Right atrium auricular region (tissue), 2 donors: ENCODE data around the gene MED12L. TPM values are rescaled to one million over a fixed set of nuclear protein-coding genes. Genes with fewer than 3 reads are reported as not detected.

Experiments used
- DNase-seq: peaks from one replicate; pipeline ENCODE4 v3.0.0-alpha.2; 2019; ENCODE audit warnings: low spot score
- H3K27ac ChIP-seq, 2 donors: fragments of 200-600 bp; sonication (generic); 1 replicate in 1 of 2; 2 replicates in 1 of 2; pipeline ENCODE4 v1.5.1; 2016 to 2019
- H3K27me3 ChIP-seq, 2 donors: fragments of 200-600 bp; sonication (generic); one replicate each; pipeline versions ENCODE4 v1.5.1 to v1.6.0; 2017 to 2019
- H3K36me3 ChIP-seq: fragments of 200-600 bp; sonication (generic); one replicate; pipeline ENCODE4 v1.5.1; 2016
- H3K4me1 ChIP-seq, 2 donors: fragments of 200-600 bp; sonication (generic); one replicate each; pipeline versions ENCODE4 v1.5.1 to v1.6.0; 2017 to 2019
- H3K4me3 ChIP-seq, 2 donors: fragments of 200-600 bp; sonication (generic); 1 replicate in 1 of 2; 2 replicates in 1 of 2; pipeline ENCODE4 v1.5.1; 2017 to 2019; ENCODE audit warnings: mild to moderate bottlenecking in 1 of 2, moderate library complexity in 1 of 2
- H3K9me3 ChIP-seq, 2 donors: fragments of 200-600 bp; sonication (generic); one replicate each; pipeline ENCODE4 v1.5.1; 2019
- CTCF ChIP-seq, 2 donors: fragments of 200-600 bp; sonication (generic); IDR thresholded peaks; one replicate each; pipeline ENCODE4 v1.5.1; 2019; ENCODE audit warnings: antibody characterized with exemption in 2 of 2
- total RNA-seq, 2 donors: library from RNA; depleted of rRNA; stranded (reverse); fragments of >200 nt; gene quantifications; one replicate each; pipeline ENCODE4 v1.1.0, GENCODE V29; 2016

MED12L gene
- total RNA-seq, 2 donors from 2014 or later, result 0.07 to 0.35 TPM

DNA sequence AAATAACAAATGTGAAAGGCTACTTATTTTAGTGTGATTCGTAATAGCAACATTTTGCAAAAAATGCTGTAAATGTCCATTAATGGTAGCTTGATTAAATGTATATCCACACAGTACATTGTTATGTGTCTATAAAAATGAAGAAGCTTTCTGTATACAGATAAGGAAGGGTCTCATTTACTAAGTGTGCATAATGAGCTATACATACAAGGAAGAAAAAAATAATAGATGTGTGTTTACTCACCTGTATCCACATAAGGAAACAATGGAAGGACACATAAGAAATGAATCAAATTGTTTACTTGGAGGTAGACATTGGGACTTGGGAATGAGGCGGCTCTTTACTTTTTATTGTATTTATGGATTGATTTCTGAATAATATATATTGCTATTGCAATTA, 34.9 kb downstream of the MED12L start:
- no peak overlapping the region for H3K27ac ChIP-seq
- H3K27me3 ChIP-seq, result no peaks in the 10 kb centered on the region
- no peak overlapping the region for H3K4me3 ChIP-seq
- H3K36me3 ChIP-seq, result no peaks in the 10 kb centered on the region
- TF ChIP-seq CTCF (IDR thresholded peaks at IDR 0.05), result no peak
- no peaks in the 10 kb centered on the region for H3K4me1 ChIP-seq
- no peaks in the 10 kb centered on the region for H3K9me3 ChIP-seq
- no peak for DNase-seq

GRCh38 chr3:151121016-151121415, 35.6 kb downstream of the MED12L start:
- no peak for TF ChIP-seq CTCF (IDR thresholded peaks at IDR 0.05)
- H3K27me3 ChIP-seq, result no peaks in the 10 kb centered on the region

DNA sequence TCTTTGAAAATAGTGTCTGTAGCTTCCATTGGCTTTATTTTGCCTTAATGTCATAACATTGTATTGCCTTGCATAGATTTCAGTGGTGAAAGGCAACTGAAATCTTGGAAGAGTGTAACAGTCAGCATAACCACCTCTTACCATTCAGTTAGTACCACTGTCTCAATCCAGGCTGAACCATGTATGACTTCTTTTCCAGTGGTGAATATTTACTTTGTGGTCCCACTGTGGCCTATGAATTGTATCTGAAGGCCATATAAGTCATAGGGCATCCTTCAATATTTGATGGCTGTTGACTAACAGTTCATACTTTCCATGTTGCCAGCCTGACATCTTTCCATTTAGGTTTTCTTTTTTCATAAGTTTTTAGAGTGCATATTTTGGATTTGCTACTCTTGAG, 38.4 kb downstream of the MED12L start:
- H3K4me1 ChIP-seq, result no peaks in the 10 kb centered on the region
- H3K36me3 ChIP-seq, result no peaks in the 10 kb centered on the region
- TF ChIP-seq CTCF (IDR thresholded peaks at IDR 0.05), result no peak
- H3K4me3 ChIP-seq, result no peak overlapping the region
- no peaks in the 10 kb centered on the region for H3K9me3 ChIP-seq
- DNase-seq, result no peak
- H3K27me3 ChIP-seq, result no peaks in the 10 kb centered on the region
- no peak overlapping the region for H3K27ac ChIP-seq

More at GRCh38 chr3:151121016-151121415, 35.6 kb downstream of the MED12L start:
- no peak for DNase-seq
- Histone ChIP-seq H3K4me1 (no peaks in the 10 kb centered on the region), H3K36me3 (no peaks in the 10 kb centered on the region), H3K27ac (no peak overlapping the region), H3K9me3 (no peaks in the 10 kb centered on the region), H3K4me3 (no peak overlapping the region)

- Histone ChIP-seq H3K36me3 (no peaks in the 10 kb centered on the region), H3K4me1 (no peaks in the 10 kb centered on the region), H3K4me3 (no peak overlapping the region), H3K27me3 (no peaks in the 10 kb centered on the region), H3K9me3 (no peaks in the 10 kb centered on the region), H3K27ac (no peak overlapping the region)
- no peak for DNase-seq
- no peak for TF ChIP-seq CTCF (IDR thresholded peaks at IDR 0.05)
These were observed 39.0 kb downstream of the MED12L start for GRCh38 chr3:151124476-151124875.

GRCh38 chr3:151130428-151130827, 45.0 kb downstream of the MED12L start:
- Histone ChIP-seq H3K27ac (no peak overlapping the region), H3K36me3 (no peaks in the 10 kb centered on the region), H3K9me3 (no peaks in the 10 kb centered on the region), H3K4me1 (no peaks in the 10 kb centered on the region), H3K27me3 (no peaks in the 10 kb centered on the region), H3K4me3 (no peak overlapping the region)
- DNase-seq, result no peak
- TF ChIP-seq CTCF (IDR thresholded peaks at IDR 0.05), result no peak

GRCh38 chr3:151133175-151133574, 47.7 kb downstream of the MED12L start:
- no peaks in the 10 kb centered on the region for H3K27me3 ChIP-seq
- H3K4me3 ChIP-seq, result no peak overlapping the region
- H3K27ac ChIP-seq, result no peak overlapping the region
- no peak for DNase-seq
- no peaks in the 10 kb centered on the region for H3K4me1 ChIP-seq
- peaks cover 0 to 7% of the 10 kb centered on the region in 2 donors for H3K9me3 ChIP-seq
- H3K36me3 ChIP-seq, result no peaks in the 10 kb centered on the region
- no peak for TF ChIP-seq CTCF (IDR thresholded peaks at IDR 0.05)
